Stomach (tissue), 9 donors: ENCODE results near the gene PTPN22. TPM values are rescaled to one million over a fixed set of nuclear protein-coding genes. Genes with fewer than 3 reads are reported as not detected.

Source experiments
- DNase-seq, 2 donors: peaks; one replicate each; pipeline versions ENCODE4 v3.0.0 to v3.0.0-alpha.2; 2013 to 2019
- H3K27ac ChIP-seq, 5 donors: fragments of 200-600 bp in 4 of 5; sonication (generic) in 4 of 5; one replicate each; pipeline ENCODE4 v1.5.1; 2013 to 2019; ENCODE audit warnings: mild to moderate bottlenecking in 1 of 5, moderate library complexity in 1 of 5
- H3K27me3 ChIP-seq, 3 donors: fragments of 200-600 bp; sonication (generic); one replicate each; pipeline ENCODE4 v1.5.1; 2017 to 2019; ENCODE audit warnings: mixed run types in 1 of 3
- H3K36me3 ChIP-seq, 4 donors: fragments of 200-600 bp; sonication (generic); 1 replicate in 3 of 4; 2 replicates in 1 of 4; pipeline ENCODE4 v1.5.1; 2016 to 2019
- H3K4me1 ChIP-seq, 4 donors: fragments of 200-600 bp; sonication (generic); one replicate each; pipeline ENCODE4 v1.5.1; 2016 to 2019
- H3K4me3 ChIP-seq, 4 donors: fragments of 200-600 bp; sonication (generic) in 3 of 4; one replicate each; pipeline ENCODE4 v1.5.1; 2016 to 2019; ENCODE audit warnings: mild to moderate bottlenecking in 1 of 4
- H3K9me3 ChIP-seq, 4 donors: fragments of 200-600 bp; sonication (generic); one replicate each; pipeline ENCODE4 v1.5.1; 2016 to 2019
- CTCF ChIP-seq, 7 experiments: fragments of 450-650 bp in 4 of 7; fragments of 200-600 bp in 3 of 7; sonication (generic) in 3 of 7; IDR thresholded peaks; one replicate each; pipeline ENCODE4 v1.5.1; 2016 to 2019; ENCODE audit warnings: antibody characterized with exemption in 7 of 7, control low read depth in 2 of 7, mild to moderate bottlenecking in 1 of 7
- EP300 ChIP-seq: sonication (generic); formaldehyde crosslinking; IDR thresholded peaks from one replicate; pipeline ENCODE4 v1.6.1; 2017; ENCODE audit warnings: antibody characterized with exemption
- POLR2A ChIP-seq, 4 donors: fragments of 450-650 bp; IDR thresholded peaks; one replicate each; pipeline ENCODE4 v1.6.1; 2016; ENCODE audit warnings: antibody characterized with exemption in 4 of 4, control low read depth in 2 of 4, mild to moderate bottlenecking in 1 of 4, moderate library complexity in 1 of 4
- POLR2AphosphoS5 ChIP-seq, 3 donors: sonication (generic); formaldehyde crosslinking; IDR thresholded peaks; one replicate each; pipeline ENCODE4 v1.6.1; 2016; ENCODE audit warnings: antibody characterized with exemption in 3 of 3
- WGBS, 5 donors: extraction: QIAGEN DNeasy Blood & Tissue Kit in 3 of 5; methylation state at CpG; one replicate each; pipeline versions ENCODE4 v1.1.5 to v1.1.7; 2013 to 2018; 5-methylcytosine and 5-hydroxymethylcytosine counted together
- intact Hi-C: fragments of 100-400 bp; cut with DNase I; formaldehyde crosslinking; loops from one replicate; pipeline ENCODE4 v1.15.1; 2023; ENCODE audit warnings: low total_unique reads
- polyA plus RNA-seq, 3 donors: library from polyadenylated mRNA; stranded (reverse); fragments of 200-250 nt; gene quantifications; one replicate each; pipeline ENCODE4 v1.2.3, GENCODE V29; 2013
- total RNA-seq, 5 donors: library from RNA; depleted of rRNA; stranded (reverse); fragments of >200 nt; gene quantifications; one replicate each; pipeline versions ENCODE4 v1.1.0 to v1.2.3, GENCODE V29; 2014 to 2016
- donor health status: healthy with polysubstance abuse.
- donor health status: Bipolar disorder and iron deficiency.
- donor health status: healthy.

The PTPN22 gene
- total and polyA plus RNA-seq, 8 donors: 0.93 to 8.5 (median 2.1) TPM; not detected in 1

GRCh38 chr1:113913887-113914664 lies 42.6 kb upstream of the PTPN22 start:
- peak in 1 of 2 donors; percentile 26 for DNase-seq
- 55 to 75% (median 57%) methylated on average over 5 of the region's 5 CpGs for WGBS, 5 donors
- H3K36me3 ChIP-seq: peaks cover 6 to 32% (median 30%) of the 10 kb centered on the region in 4 donors
- no peaks in the 10 kb centered on the region for H3K27me3 ChIP-seq
- no peak overlapping the region for H3K27ac ChIP-seq
- TF ChIP-seq CTCF (IDR thresholded peaks at IDR 0.05): no peak
- TF ChIP-seq POLR2A (IDR thresholded peaks at IDR 0.05): no peak
- TF ChIP-seq POLR2AphosphoS5 (IDR thresholded peaks at IDR 0.05): no peak
- no peak for TF ChIP-seq EP300
- no peak overlapping the region for H3K4me3 ChIP-seq
- H3K9me3 ChIP-seq: no peaks in the 10 kb centered on the region
- intact Hi-C loops: no loop called here
- peaks cover 0 to 13% (median 5%) of the 10 kb centered on the region in 4 donors for H3K4me1 ChIP-seq

GRCh38 chr1:113913312-113913668 lies 41.8 kb upstream of the PTPN22 start:
- no peak for DNase-seq
- H3K36me3 ChIP-seq: peaks cover 6 to 40% (median 38%) of the 10 kb centered on the region in 4 donors
- no peaks in the 10 kb centered on the region for H3K27me3 ChIP-seq
- no peaks in the 10 kb centered on the region for H3K9me3 ChIP-seq
- intact Hi-C loops: no loop called here
- WGBS, 5 donors: 50 to 65% (median 58%) methylated on average over 3 of the region's 3 CpGs
- TF ChIP-seq CTCF (IDR thresholded peaks at IDR 0.05): no peak
- TF ChIP-seq POLR2AphosphoS5 (IDR thresholded peaks at IDR 0.05): no peak
- TF ChIP-seq EP300: no peak
- TF ChIP-seq POLR2A (IDR thresholded peaks at IDR 0.05): no peak
- H3K4me1 ChIP-seq: peaks cover 0 to 13% (median 5%) of the 10 kb centered on the region in 4 donors
- H3K4me3 ChIP-seq: no peak overlapping the region
- peak overlapping the region in 4 of 5 donors; percentile 31 to 59 (median 41) for H3K27ac ChIP-seq

GRCh38 chr1:113912594-113913311 lies 41.2 kb upstream of the PTPN22 start:
- peak in 1 of 2 donors; percentile 75 for DNase-seq
- TF ChIP-seq EP300 (no peak), POLR2AphosphoS5 (IDR thresholded peaks at IDR 0.05) (no peak), POLR2A (IDR thresholded peaks at IDR 0.05) (no peak), CTCF (IDR thresholded peaks at IDR 0.05) (no peak)
- peaks cover 0 to 13% (median 5%) of the 10 kb centered on the region in 4 donors for H3K4me1 ChIP-seq
- H3K36me3 ChIP-seq: peaks cover 6 to 45% (median 43%) of the 10 kb centered on the region in 4 donors
- no peaks in the 10 kb centered on the region for H3K27me3 ChIP-seq
- H3K4me3 ChIP-seq: no peak overlapping the region
- no peaks in the 10 kb centered on the region for H3K9me3 ChIP-seq
- intact Hi-C loops: no loop called here
- H3K27ac ChIP-seq: peak overlapping the region; percentile 13 to 59 (median 38)
- WGBS, 5 donors: 34 to 63% (median 59%) methylated on average over 6 of the region's 6 CpGs

GRCh38 chr1:113905435-113905861 lies 33.9 kb upstream of the PTPN22 start:
- no peaks in the 10 kb centered on the region for H3K27me3 ChIP-seq
- intact Hi-C loops: loop anchor here (10.0 kb wide), 1 partner anchor 71 kb away; no protein-coding TSS in a partner anchor
- 0 to 1% (median 1%) methylated on average over 13 to 17 of the region's 17 CpGs for WGBS, 5 donors

More at GRCh38 chr1:113905435-113905861, 33.9 kb upstream of the PTPN22 start:
- Histone ChIP-seq H3K27ac (peak overlapping the region; percentile 81 to 97 (median 91)), H3K36me3 (peaks cover 4 to 53% (median 46%) of the 10 kb centered on the region in 4 donors), H3K4me3 (peak overlapping the region; percentile 73 to 90 (median 86)), H3K4me1 (peaks cover 8 to 49% (median 35%) of the 10 kb centered on the region in 4 donors), H3K9me3 (no peaks in the 10 kb centered on the region)
- DNase-seq: peak in 1 of 2 donors; percentile 29
- peak in 1 of 7 experiments; percentile 0 for TF ChIP-seq CTCF (IDR thresholded peaks at IDR 0.05)
- no peak for TF ChIP-seq POLR2AphosphoS5 (IDR thresholded peaks at IDR 0.05)
